HG03521 (cell line): ENCODE data around the gene SPATA12.

Experiments used
- ATAC-seq: cut with Tn5 transposase; IDR thresholded peaks from one replicate; pipeline ENCODE4 v1.9.1; 2021; ENCODE audit warnings: mild to moderate bottlenecking, moderate library complexity; ENCODE audit not compliant: unreplicated experiment

SPATA12 gene

DNA sequence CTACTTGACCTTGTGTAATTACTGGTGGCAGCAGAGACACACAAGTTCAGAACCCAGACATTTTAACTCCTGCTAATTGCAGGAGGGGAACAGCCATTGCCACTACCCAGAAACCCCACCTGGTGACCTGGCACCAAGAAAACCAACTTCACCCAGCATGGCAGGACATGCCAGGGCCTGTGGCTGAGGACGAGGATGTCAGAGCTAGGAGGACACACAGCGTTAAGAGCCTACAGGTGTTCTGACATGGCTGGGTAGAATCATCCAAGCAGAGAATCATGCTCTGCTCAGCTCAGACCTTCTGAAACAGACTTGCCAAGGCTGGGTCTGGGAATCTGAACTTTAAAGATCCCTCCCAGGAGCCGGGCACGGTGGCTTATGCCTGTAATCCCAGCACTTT is 11.7 kb upstream of the SPATA12 start:
- no peak for ATAC-seq

DNA sequence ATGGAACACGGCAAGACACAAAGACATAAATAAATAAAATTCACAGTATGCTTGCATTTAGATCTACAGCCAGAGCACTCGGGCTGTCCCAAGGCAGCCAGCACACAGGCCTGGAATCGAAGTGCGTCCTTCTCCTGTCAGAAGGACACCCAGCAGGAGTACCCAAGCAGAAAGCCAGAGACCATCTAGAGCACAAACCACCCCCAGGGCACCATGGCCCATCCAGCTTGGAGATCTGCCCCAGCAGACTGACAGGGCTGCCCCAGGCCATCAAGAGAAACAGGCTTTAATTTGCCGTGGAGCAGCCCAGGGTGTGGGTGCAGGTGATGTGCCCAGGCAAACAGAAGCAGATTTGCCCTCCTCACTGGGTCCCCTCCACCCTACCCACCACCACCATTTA is 7.8 kb upstream of the SPATA12 start:
- ATAC-seq = no peak

DNA sequence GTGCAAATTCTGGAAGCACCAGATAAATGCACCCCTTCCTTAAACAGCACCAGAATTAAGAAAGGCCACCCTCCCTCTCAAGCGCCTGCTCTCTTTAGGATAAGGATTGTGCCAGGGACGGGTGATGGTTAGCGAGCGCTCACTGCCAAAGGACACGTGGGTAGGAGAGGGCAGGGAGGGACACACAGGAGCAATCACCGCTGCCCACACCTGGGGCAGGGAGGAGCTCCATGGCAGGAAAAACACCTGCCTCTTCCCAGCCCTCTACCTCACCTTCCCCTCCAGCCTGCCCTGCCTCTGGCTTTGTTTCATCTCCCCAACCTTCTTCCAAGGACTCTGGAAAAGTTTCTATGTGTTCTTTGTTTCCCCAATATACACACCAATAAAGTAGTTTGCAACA is 7.3 kb upstream of the SPATA12 start:
- no peak for ATAC-seq

DNA sequence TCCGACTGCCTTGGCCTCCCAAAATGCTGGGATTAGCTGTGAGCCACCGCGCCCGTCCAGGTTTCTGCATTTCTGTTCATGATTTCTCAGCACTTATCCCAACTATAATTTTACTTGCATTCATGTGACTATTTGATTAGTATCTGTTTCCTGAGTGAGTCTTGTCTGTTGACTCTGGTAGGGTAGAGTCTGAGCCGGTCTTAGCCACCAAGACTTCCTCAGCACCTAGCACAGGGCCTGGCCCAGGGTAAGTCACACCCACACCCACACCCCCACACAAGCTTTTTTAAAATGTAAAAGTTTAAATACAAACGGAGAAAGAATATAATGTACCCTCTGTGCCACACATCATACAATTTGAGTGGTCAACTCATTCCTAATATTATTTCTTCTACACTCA is 3.1 kb upstream of the SPATA12 start:
- ATAC-seq = no peak

GRCh38 chr3:57059411-57059810 is 1.1 kb upstream of the SPATA12 start:
- ATAC-seq = no peak

- ATAC-seq = no peak
Measured at GRCh38 chr3:57061556-57061955, 1.1 kb downstream of the SPATA12 start.

GRCh38 chr3:57062101-57062631 is 1.7 kb downstream of the SPATA12 start:
- ATAC-seq = no peak

DNA sequence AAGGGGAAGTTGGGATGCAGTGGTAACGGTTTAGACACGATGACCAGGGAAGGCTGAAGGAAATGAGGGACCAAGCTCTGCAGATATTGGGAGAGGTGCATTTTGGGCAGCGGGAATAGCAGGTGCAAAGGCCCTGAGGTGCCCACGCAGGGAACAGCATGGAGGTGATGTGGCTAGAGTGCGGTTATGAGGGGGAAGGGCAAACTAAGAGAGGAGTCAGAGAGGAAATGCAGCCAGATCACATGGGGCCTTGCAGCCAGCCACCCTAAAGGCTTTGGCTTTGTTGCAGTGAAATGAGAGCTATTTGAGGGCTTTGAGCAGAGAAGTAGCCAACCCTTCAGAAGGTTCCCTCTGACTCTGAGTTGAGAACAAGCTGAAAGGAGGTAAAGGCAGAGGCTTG is 2.6 kb downstream of the SPATA12 start:
- ATAC-seq = no peak

DNA sequence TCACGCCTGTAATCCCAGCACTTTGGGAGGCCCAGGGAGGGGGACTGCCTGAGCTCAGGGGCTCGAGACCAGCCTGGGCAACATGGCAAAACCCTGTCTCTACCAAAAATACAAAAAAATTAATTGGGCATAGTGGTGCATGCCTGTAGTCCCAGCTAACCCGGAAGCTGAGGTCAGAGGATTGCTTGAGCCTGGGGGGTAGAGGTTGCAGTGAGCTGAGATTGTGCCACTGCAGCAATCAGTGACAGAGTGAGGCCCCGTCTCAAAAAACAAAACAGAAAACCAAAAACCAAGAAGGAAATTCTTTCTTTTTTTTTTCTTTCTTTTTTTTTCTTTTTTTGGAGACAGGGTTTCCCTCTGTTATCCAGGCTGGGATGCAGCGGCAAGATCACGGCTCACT is 3.5 kb downstream of the SPATA12 start:
- ATAC-seq = no peak

DNA sequence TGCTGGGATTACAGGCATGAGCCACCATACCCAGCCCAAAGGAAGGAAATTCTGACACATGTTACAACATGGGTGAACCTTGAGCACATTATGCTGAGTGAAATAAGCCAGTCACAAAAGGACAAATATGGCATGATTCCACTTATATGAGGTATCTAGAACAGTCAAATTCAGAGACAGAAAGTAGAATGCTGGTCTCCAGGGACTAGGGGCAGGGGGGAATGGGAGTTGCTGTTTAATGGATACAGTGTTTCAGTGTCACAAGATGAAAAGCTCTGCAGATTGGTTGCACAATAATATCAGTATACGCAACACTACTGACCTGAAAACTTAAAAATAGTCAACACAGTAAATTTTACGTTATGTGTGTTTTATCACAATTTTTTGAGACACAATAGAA is 4.1 kb downstream of the SPATA12 start:
- no peak for ATAC-seq

- no peak for ATAC-seq
Measured at GRCh38 chr3:57065588-57065987, 5.1 kb downstream of the SPATA12 start.

GRCh38 chr3:57066471-57066870 is 6.0 kb downstream of the SPATA12 start:
- no peak for ATAC-seq

DNA sequence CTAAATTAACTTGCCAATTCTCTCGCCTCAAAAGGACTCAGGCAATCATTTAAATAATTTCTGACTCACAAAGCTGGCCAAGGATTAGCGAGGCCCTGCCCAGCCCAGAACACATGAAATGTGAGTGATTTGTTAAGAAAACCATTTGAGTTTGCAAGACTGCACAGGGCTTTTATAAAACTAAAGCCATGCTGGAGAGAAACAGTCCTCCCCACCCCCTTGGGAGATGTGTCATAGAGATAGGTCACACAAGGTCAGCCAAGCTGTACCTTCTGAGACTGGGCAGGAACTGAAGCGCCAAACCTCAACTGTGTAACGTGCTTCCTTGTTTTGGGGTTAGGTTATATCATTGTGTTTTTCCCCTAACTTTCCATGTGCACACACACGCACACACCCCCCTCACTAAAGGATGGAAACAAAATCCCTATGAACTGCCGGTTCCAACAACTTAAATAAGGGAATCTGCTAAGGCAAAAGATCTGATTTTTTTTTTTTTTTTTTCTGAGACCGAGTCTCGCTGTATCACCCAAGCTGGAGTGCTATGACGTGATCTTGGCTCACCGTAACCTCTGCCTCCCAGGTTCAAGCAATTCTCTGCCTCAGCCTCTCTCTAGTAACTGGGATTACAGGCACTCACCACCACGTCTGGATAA is 8.1 kb downstream of the SPATA12 start:
- peak; percentile 98 for ATAC-seq

DNA sequence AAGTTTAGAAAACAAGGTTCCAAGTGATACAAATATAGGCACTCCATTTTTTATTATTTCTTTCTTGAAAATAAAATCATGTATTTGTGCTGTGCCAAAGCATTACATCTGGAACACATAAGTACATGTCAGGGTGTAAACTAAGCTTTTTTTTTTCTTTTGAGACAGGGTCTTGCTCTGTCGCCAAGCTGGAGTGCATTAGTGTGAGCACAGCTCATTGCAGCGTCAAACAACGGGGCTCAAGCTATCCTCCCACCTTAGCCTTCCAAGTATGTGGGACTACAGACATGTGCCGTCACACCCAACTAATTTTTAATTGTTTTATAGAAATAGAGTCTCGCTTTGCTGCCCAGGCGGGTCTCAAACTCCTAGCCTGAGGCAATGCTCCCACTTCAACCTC is 9.0 kb downstream of the SPATA12 start:
- ATAC-seq = no peak

GRCh38 chr3:57073628-57074027 is 13.2 kb downstream of the SPATA12 start:
- no peak for ATAC-seq

GRCh38 chr3:57074135-57074534 is 13.7 kb downstream of the SPATA12 start:
- ATAC-seq = no peak

GRCh38 chr3:57076422-57076951 is 16.0 kb downstream of the SPATA12 start:
- ATAC-seq = no peak

GRCh38 chr3:57077630-57078343 is 17.3 kb downstream of the SPATA12 start:
- ATAC-seq = no peak

GRCh38 chr3:57078344-57078634 is 17.8 kb downstream of the SPATA12 start:
- no peak for ATAC-seq

GRCh38 chr3:57078635-57079473 is 18.4 kb downstream of the SPATA12 start:
- ATAC-seq = no peak

DNA sequence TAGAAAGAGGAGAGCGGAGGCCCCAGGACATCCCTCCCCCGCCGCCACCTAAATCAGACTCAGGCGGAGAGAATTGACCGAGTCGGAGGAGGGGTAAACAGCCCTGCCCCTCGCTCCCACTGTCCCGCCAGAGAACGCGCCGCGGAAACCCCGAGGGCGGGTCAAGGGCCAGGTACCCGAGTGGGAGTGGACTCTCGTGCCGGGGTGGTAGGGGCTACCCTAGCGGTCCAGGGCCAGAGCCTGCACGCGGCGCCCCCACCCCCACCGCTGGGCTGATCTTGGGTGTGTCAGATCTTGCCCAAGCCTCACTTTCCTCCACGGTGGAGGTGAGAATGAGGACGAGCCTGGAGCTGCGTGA is 19.0 kb downstream of the SPATA12 start:
- no peak for ATAC-seq

- ATAC-seq = no peak
Measured at GRCh38 chr3:57080171-57080570, 19.7 kb downstream of the SPATA12 start.
